ENCODE results near the gene G0S2. TPM values are rescaled to one million over a fixed set of nuclear protein-coding genes. Genes with fewer than 3 reads are reported as not detected.

Gene G0S2, protein sequence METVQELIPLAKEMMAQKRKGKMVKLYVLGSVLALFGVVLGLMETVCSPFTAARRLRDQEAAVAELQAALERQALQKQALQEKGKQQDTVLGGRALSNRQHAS
- total RNA-seq (100 to 1,000 TPM in 1 of 7 donors, 10 to 100 TPM in 6; 12.5 to 126 (median 22.3) TPM), polyA plus RNA-seq (10 to 100 TPM; 34.2 to 77.0 (median 41.0) TPM)
- long read RNA-seq, donor 1, transcript G0S2-201 (2 exons, 866 nt): major isoform, 50 of 50 reads
- long read RNA-seq, donor 1, partial matches to known transcripts: 0 of 50 reads
- long read RNA-seq, donor 1, other reads (novel, unspliced or antisense): 0 of 50 reads
- long read RNA-seq, donor 2, transcript G0S2-201 (2 exons, 866 nt): major isoform, 47 of 47 reads
- long read RNA-seq, donor 2, partial matches to known transcripts: 0 of 47 reads
- long read RNA-seq, donor 2, other reads (novel, unspliced or antisense): 0 of 47 reads

DNA sequence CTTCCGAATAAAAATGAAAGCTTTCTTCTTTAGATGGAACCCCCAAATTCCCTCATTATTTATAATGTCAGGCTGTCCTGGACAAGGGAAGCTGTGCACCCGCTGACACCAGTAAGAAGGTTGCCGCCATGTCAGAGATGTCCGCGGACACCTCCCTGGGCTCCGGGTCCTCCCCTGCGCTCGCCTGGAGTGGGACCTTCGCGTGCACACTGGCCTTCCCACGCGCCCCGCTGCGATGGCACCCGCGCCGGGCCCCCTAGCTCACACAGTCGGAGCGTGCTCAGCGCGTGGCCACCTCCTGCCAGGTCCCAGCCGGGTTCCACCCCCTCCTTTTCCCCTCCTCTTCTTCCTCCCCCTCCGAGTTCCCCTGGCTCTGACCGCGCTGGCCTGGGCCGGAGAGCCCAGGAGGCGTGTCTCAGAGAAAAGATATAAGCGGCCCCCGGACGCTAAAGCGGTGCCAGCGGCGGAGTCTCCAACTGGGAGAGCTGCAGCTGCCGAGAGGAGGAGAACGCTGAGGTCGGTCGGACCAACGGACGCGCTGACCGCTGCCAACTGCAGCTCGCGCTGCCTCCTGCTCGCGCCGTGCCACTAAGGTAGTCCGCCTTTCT is at the start of gene G0S2:
TSS of gene G0S2 (plus strand) at position 456 of the 608 bp plus-strand sequence. CDS start 273 bp downstream, outside the sequence.
- peak within 1 kb of the TSS in 7 of 8 donors; percentile 72 to 93 (median 84) for H3K27ac ChIP-seq
- peaks cover 0 to 57% (median 33%) of the 10 kb centered on the region in 7 donors for H3K27me3 ChIP-seq (replicated peaks in 1 of 7)
- intact Hi-C loops (cut with DNase I; ENCODE audit: low total_unique reads): no loop called here
- WGBS, 5 donors: 2 to 7% (median 4%) methylated on average over 33 to 47 of the region's 47 CpGs
- no peaks in the 10 kb centered on the region for H3K9me3 ChIP-seq
- peak; percentile 91 for DNase-seq
- H3K4me1 ChIP-seq: peaks cover 20 to 48% (median 41%) of the 10 kb centered on the region in 6 donors
- TF ChIP-seq POLR2A (IDR thresholded peaks at IDR 0.05): peak in 1 of 3 donors; percentile 34
- TF ChIP-seq, protein P1, sequence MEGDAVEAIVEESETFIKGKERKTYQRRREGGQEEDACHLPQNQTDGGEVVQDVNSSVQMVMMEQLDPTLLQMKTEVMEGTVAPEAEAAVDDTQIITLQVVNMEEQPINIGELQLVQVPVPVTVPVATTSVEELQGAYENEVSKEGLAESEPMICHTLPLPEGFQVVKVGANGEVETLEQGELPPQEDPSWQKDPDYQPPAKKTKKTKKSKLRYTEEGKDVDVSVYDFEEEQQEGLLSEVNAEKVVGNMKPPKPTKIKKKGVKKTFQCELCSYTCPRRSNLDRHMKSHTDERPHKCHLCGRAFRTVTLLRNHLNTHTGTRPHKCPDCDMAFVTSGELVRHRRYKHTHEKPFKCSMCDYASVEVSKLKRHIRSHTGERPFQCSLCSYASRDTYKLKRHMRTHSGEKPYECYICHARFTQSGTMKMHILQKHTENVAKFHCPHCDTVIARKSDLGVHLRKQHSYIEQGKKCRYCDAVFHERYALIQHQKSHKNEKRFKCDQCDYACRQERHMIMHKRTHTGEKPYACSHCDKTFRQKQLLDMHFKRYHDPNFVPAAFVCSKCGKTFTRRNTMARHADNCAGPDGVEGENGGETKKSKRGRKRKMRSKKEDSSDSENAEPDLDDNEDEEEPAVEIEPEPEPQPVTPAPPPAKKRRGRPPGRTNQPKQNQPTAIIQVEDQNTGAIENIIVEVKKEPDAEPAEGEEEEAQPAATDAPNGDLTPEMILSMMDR (IDR thresholded peaks at IDR 0.05 in 8 of 11, conservative IDR thresholded peaks at IDR 0.05 in 3 of 11): no peak
- peak; percentile 64 to 87 (median 84) for TF ChIP-seq POLR2AphosphoS5 (IDR thresholded peaks at IDR 0.05)
- H3K4me3 ChIP-seq: peak within 1 kb of the TSS; percentile 29 to 73 (median 42)
- H3K36me3 ChIP-seq: no peaks in the 10 kb centered on the region

DNA sequence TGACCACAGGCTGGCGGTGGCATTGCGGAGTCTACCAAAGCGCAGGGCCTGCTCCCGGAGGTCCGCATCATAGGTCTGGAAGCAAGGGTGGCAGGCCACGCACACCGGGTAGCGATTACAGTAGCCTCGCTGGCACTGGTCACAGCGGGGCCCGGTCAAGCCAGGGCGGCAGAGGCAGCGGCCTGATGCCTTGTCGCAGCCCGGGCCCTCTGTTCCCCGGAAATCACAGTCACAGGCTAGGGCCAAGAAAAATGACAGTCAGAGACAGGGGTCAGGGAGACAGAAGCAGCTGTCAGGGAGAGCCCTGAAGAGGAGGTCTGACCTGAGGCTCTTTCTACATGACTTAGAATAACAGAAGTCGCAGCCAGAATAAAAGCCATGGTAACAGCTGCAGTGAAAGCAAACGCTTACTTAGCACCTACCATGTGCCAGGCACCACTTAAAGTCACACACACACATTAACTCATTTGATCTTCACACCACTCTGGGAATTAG is 49.4 kb upstream of the G0S2 start:
- no peak for DNase-seq
- peaks cover 0 to 26% (median 5%) of the 10 kb centered on the region in 7 donors for H3K27me3 ChIP-seq (replicated peaks in 1 of 7)
- WGBS, 5 donors: 85 to 93% (median 87%) methylated on average over 9 to 18 of the region's 18 CpGs
- peak overlapping the region in 5 of 8 donors; percentile 21 to 64 (median 56) for H3K27ac ChIP-seq
- peaks cover 9 to 52% (median 29%) of the 10 kb centered on the region in 6 donors for H3K4me1 ChIP-seq
- TF ChIP-seq, protein P1 (IDR thresholded peaks at IDR 0.05 in 8 of 11, conservative IDR thresholded peaks at IDR 0.05 in 3 of 11): no peak
- TF ChIP-seq POLR2A (IDR thresholded peaks at IDR 0.05) (no peak), POLR2AphosphoS5 (IDR thresholded peaks at IDR 0.05) (peak; percentile 35 to 59 (median 41))
- H3K36me3 ChIP-seq: no peaks in the 10 kb centered on the region
- intact Hi-C loops (cut with DNase I; ENCODE audit: low total_unique reads): loop anchor here (10.0 kb wide), 1 partner anchor 51 kb away; no protein-coding TSS in a partner anchor
- H3K4me3 ChIP-seq: no peak overlapping the region
- no peaks in the 10 kb centered on the region for H3K9me3 ChIP-seq

DNA sequence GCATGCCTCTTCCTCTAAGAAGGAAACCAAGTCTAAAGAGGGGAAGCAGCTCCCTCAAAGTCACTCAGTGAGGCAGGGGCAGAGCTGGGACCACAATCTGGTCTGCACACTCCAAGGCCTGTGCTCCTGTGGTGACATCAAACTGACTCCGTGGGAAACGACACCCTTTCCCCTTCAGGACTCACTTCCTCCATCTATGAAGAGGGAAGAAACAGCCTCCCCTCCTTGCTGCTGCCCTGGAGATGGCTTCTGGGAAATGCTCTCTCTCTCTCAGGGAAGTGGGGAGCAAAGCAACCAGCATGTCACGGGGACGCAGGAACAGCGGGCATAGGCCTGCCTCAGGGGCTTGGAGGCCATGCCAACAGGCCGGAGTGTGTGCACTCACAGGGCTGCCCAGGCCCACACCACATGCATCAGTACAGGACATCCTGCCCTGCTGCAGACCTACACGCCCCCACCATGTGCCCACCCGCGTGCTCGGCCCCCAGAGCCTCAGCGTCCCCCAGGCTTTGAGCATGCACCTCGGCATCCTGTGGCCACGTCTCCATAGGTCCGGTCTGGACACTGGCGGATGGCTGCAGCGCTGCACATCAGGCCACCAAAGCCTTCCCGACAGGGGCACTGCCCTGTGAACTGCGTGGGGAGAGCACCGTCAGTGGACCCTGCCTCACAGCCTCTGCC is 48.7 kb upstream of the G0S2 start:
- H3K27me3 ChIP-seq (replicated peaks in 1 of 7): peaks cover 0 to 30% (median 5%) of the 10 kb centered on the region in 7 donors
- H3K36me3 ChIP-seq: no peaks in the 10 kb centered on the region
- no peaks in the 10 kb centered on the region for H3K9me3 ChIP-seq
- 81 to 92% (median 86%) methylated on average over 18 to 19 of the region's 19 CpGs for WGBS, 5 donors
- H3K4me3 ChIP-seq: no peak overlapping the region
- no peak for DNase-seq
- H3K4me1 ChIP-seq: peaks cover 8 to 46% (median 26%) of the 10 kb centered on the region in 6 donors
- peak overlapping the region in 5 of 8 donors; percentile 21 to 64 (median 56) for H3K27ac ChIP-seq
- TF ChIP-seq, protein P1 (IDR thresholded peaks at IDR 0.05 in 8 of 11, conservative IDR thresholded peaks at IDR 0.05 in 3 of 11): no peak
- TF ChIP-seq POLR2AphosphoS5 (IDR thresholded peaks at IDR 0.05) (no peak), POLR2A (IDR thresholded peaks at IDR 0.05) (no peak)
- intact Hi-C loops (cut with DNase I; ENCODE audit: low total_unique reads): loop anchor here (10.0 kb wide), 1 partner anchor 52 kb away; no protein-coding TSS in a partner anchor

Measured in spleen (tissue), 13 donors.